ENCODE results near the gene ARMH1.

GRCh38 chr1:44641126-44642102 lies 33.1 kb upstream of the ARMH1 start:
- no peak for TF ChIP-seq CTCF (IDR thresholded peaks at IDR 0.05; ENCODE audit: low read depth, low read length)
- no peak for TF ChIP-seq POLR2A (IDR thresholded peaks at IDR 0.05; ENCODE audit: extremely low read depth, insufficient read length)
